ENCODE measurements around the gene ZC3HAV1.

GRCh38 chr7:139075871-139076686, 33.4 kb downstream of the ZC3HAV1 start:
- TF ChIP-seq ZBTB33 (CRISPR knock-in tag; IDR thresholded peaks at IDR 0.05) (no peak), ETV1 (tag; conservative IDR thresholded peaks at IDR 0.05; ENCODE audit: low read depth) (no peak), TAF15 (IDR thresholded peaks at IDR 0.05; ENCODE audit: low read depth, low read length) (no peak), DMBX1 (CRISPR knock-in tag; IDR thresholded peaks at IDR 0.05; ENCODE audit: borderline replicate concordance) (no peak), POLR2A (conservative IDR thresholded peaks at IDR 0.05) (no peak), MAX (CRISPR knock-in tag; IDR thresholded peaks at IDR 0.05) (no peak), ATF3 (IDR thresholded peaks at IDR 0.05) (no peak), ATF3 (CRISPR knock-in tag; conservative IDR thresholded peaks at IDR 0.05) (no peak)
- TF ChIP-seq, protein P1, sequence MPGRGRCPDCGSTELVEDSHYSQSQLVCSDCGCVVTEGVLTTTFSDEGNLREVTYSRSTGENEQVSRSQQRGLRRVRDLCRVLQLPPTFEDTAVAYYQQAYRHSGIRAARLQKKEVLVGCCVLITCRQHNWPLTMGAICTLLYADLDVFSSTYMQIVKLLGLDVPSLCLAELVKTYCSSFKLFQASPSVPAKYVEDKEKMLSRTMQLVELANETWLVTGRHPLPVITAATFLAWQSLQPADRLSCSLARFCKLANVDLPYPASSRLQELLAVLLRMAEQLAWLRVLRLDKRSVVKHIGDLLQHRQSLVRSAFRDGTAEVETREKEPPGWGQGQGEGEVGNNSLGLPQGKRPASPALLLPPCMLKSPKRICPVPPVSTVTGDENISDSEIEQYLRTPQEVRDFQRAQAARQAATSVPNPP (IDR thresholded peaks at IDR 0.05; ENCODE audit: borderline replicate concordance, insufficient read depth, insufficient read length), result no peak
- TF ChIP-seq, protein P2, sequence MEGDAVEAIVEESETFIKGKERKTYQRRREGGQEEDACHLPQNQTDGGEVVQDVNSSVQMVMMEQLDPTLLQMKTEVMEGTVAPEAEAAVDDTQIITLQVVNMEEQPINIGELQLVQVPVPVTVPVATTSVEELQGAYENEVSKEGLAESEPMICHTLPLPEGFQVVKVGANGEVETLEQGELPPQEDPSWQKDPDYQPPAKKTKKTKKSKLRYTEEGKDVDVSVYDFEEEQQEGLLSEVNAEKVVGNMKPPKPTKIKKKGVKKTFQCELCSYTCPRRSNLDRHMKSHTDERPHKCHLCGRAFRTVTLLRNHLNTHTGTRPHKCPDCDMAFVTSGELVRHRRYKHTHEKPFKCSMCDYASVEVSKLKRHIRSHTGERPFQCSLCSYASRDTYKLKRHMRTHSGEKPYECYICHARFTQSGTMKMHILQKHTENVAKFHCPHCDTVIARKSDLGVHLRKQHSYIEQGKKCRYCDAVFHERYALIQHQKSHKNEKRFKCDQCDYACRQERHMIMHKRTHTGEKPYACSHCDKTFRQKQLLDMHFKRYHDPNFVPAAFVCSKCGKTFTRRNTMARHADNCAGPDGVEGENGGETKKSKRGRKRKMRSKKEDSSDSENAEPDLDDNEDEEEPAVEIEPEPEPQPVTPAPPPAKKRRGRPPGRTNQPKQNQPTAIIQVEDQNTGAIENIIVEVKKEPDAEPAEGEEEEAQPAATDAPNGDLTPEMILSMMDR (IDR thresholded peaks at IDR 0.05 in 2 of 3, conservative IDR thresholded peaks at IDR 0.05 in 1 of 3; ENCODE audit: insufficient read depth in 2 of 3, low read depth in 1 of 3, low read length in 3 of 3), result no peak

Data from K562 (cell line).